ENCODE results near the gene GPC6. TPM values are rescaled to one million over a fixed set of nuclear protein-coding genes. Genes with fewer than 3 reads are reported as not detected.

Gene GPC6
- total RNA-seq, 3 donors from 2014 or later (not counting 1 experiment from before 2014, with no cell fraction given), result not detected

DNA sequence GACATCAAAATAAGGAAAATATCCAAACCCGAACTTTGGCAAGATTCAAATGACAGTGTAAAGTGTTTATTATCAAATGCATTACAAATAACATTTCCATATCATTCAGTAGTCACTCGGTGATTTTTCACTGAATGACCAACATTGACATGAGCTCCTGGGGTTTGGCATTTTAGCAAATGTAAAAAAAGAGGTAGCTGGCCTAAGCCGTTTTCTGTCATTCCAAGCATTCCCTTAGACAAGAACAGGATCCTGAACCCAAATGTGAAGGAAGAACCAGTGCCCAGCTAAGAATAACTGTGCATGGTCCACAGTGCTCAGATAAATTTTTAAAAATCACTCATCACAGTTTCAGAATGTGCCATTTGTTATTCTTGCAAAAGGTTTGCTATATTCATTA is 327.9 kb downstream of the GPC6 start:
- WGBS (ENCODE audit: insufficient coverage), result 86% methylated on average over 2 of the region's 3 CpGs
- no peak for ATAC-seq
- Histone ChIP-seq H3K36me3 (ENCODE audit: control insufficient read depth, insufficient read depth, low read length) (no peaks in the 10 kb centered on the region), H3K4me1 (ENCODE audit: control insufficient read depth, insufficient read depth, low read length) (no peaks in the 10 kb centered on the region), H3K9me3 (ENCODE audit: control insufficient read depth, insufficient read depth, low read length) (no peaks in the 10 kb centered on the region), H3K27me3 (ENCODE audit: control insufficient read depth, insufficient read depth, low read length) (no peaks in the 10 kb centered on the region), H3K27ac (ENCODE audit: low read length) (no peak overlapping the region), H3K4me3 (ENCODE audit: low read length) (no peak overlapping the region)
- intact Hi-C loops (cut with micrococcal nuclease), result no loop called here
- Mint-ChIP-seq H3K4me3 (no peak overlapping the region), H3K4me1 (no peaks in the 10 kb centered on the region), H3K9me3 (peaks cover 6% of the 10 kb centered on the region in 2 donors), H3K36me3 (no peaks in the 10 kb centered on the region), H3K27me3 (ENCODE audit: low read depth in 2 of 2) (no peaks in the 10 kb centered on the region), H3K27ac (no peak overlapping the region)
- no peak for DNase-seq
- TF ChIP-seq, protein P1, sequence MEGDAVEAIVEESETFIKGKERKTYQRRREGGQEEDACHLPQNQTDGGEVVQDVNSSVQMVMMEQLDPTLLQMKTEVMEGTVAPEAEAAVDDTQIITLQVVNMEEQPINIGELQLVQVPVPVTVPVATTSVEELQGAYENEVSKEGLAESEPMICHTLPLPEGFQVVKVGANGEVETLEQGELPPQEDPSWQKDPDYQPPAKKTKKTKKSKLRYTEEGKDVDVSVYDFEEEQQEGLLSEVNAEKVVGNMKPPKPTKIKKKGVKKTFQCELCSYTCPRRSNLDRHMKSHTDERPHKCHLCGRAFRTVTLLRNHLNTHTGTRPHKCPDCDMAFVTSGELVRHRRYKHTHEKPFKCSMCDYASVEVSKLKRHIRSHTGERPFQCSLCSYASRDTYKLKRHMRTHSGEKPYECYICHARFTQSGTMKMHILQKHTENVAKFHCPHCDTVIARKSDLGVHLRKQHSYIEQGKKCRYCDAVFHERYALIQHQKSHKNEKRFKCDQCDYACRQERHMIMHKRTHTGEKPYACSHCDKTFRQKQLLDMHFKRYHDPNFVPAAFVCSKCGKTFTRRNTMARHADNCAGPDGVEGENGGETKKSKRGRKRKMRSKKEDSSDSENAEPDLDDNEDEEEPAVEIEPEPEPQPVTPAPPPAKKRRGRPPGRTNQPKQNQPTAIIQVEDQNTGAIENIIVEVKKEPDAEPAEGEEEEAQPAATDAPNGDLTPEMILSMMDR (IDR thresholded peaks at IDR 0.05), result no peak

DNA sequence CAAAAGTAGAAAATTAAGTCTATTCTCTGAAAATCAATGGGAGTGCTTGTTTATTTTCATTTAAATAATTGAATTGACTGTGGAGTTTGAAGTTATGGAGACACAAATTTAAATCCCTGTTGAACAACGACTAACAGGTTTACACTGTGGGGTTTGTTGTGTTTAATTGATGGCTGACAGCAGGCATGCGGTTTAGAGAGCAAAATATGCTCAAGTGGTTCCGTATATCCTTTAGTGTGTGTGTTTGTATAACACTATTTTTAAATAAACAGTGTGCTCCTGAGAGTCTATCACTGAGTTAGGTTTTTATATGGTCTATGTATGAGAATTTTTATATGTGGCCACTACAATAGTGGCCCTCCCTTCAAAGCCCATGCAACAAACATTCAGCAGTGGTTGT is 332.0 kb downstream of the GPC6 start:
- Mint-ChIP-seq H3K27ac (no peak overlapping the region), H3K4me3 (no peak overlapping the region), H3K27me3 (ENCODE audit: low read depth in 2 of 2) (no peaks in the 10 kb centered on the region), H3K36me3 (no peaks in the 10 kb centered on the region), H3K4me1 (no peaks in the 10 kb centered on the region), H3K9me3 (peaks cover 2 to 3% of the 10 kb centered on the region in 2 donors)
- WGBS (ENCODE audit: insufficient coverage), result 85% methylated on average over 3 of the region's 3 CpGs
- intact Hi-C loops (cut with micrococcal nuclease), result no loop called here
- no peak overlapping the region for H3K27ac ChIP-seq (ENCODE audit: low read length)
- H3K4me1 ChIP-seq (ENCODE audit: control insufficient read depth, insufficient read depth, low read length), result no peaks in the 10 kb centered on the region
- H3K9me3 ChIP-seq (ENCODE audit: control insufficient read depth, insufficient read depth, low read length), result peaks cover 2% of the 10 kb centered on the region
- DNase-seq, result no peak
- H3K36me3 ChIP-seq (ENCODE audit: control insufficient read depth, insufficient read depth, low read length), result no peaks in the 10 kb centered on the region
- no peak overlapping the region for H3K4me3 ChIP-seq (ENCODE audit: low read length)
- TF ChIP-seq, protein P1 (IDR thresholded peaks at IDR 0.05), result no peak
- no peak for ATAC-seq
- no peaks in the 10 kb centered on the region for H3K27me3 ChIP-seq (ENCODE audit: control insufficient read depth, insufficient read depth, low read length)

DNA sequence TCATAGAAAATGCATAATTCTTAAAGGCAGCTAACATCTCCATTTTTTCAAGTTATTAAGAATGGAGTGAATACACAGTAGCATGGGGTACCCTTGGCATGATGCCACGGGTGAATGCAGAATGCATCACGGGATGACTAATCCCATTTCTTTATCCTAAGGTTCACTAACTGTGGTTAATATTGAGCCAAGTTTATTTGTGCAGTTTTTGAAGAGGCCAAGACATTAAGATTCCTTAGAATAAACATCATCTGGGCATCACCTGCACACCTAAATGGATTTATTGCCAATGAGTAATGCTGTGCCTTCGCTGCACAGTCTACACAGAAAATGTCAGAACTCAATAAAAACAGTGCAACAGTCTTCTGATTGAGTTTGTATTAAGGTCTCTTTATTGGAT is 333.1 kb downstream of the GPC6 start:
- TF ChIP-seq, protein P1 (IDR thresholded peaks at IDR 0.05), result no peak

DNA sequence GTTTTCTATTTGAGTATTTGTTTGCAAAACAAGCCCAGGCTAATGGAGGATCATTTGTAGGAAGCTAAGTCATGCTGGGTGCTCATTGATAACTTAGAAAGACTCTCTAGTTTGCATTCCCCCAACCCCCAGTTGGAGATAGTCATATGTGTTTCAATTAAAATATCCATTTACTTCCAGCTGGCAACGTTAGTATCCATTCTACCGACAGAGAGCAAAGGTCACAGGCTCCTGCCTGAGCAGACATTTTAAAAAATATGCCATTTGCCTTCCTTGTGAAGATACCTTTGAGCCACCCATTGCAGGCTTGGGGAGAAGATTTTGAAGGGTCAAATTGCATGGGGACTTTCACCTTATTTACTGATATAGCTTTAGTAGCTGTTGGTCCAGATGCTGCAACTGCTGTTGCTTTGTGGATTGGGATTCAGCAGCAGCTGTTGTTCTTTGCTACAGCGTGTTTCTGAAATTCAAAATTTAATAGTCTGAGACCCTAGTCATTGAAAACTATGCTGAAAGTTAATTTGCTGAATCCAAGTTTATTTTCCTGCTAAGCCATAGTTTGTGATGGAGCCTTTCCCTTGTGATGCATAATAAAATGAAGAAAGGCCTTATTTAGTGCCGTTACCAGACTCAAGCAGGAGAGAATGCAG is 335.1 kb downstream of the GPC6 start:
- Histone ChIP-seq H3K36me3 (ENCODE audit: control insufficient read depth, insufficient read depth, low read length) (no peaks in the 10 kb centered on the region), H3K9me3 (ENCODE audit: control insufficient read depth, insufficient read depth, low read length) (peaks cover 2% of the 10 kb centered on the region)

More for the DNA sequence above, 333.1 kb downstream of the GPC6 start:
- Histone ChIP-seq H3K27ac (ENCODE audit: low read length) (no peak overlapping the region), H3K9me3 (ENCODE audit: control insufficient read depth, insufficient read depth, low read length) (peaks cover 2% of the 10 kb centered on the region), H3K36me3 (ENCODE audit: control insufficient read depth, insufficient read depth, low read length) (no peaks in the 10 kb centered on the region), H3K4me3 (ENCODE audit: low read length) (no peak overlapping the region), H3K27me3 (ENCODE audit: control insufficient read depth, insufficient read depth, low read length) (no peaks in the 10 kb centered on the region), H3K4me1 (ENCODE audit: control insufficient read depth, insufficient read depth, low read length) (no peaks in the 10 kb centered on the region)
- DNase-seq (no peak), ATAC-seq (no peak)
- Mint-ChIP-seq H3K36me3 (no peaks in the 10 kb centered on the region), H3K4me1 (no peaks in the 10 kb centered on the region), H3K4me3 (no peak overlapping the region), H3K9me3 (peaks cover 2 to 3% of the 10 kb centered on the region in 2 donors), H3K27me3 (ENCODE audit: low read depth in 2 of 2) (no peaks in the 10 kb centered on the region), H3K27ac (no peak overlapping the region)
- intact Hi-C loops (cut with micrococcal nuclease), result no loop called here
- WGBS (ENCODE audit: insufficient coverage), result 93% methylated on average over 2 of the region's 3 CpGs

More for the DNA sequence above, 335.1 kb downstream of the GPC6 start:
- no peaks in the 10 kb centered on the region for H3K27me3 ChIP-seq (ENCODE audit: control insufficient read depth, insufficient read depth, low read length)
- Mint-ChIP-seq H3K27ac (no peak overlapping the region), H3K9me3 (peaks cover 2 to 3% of the 10 kb centered on the region in 2 donors), H3K27me3 (ENCODE audit: low read depth in 2 of 2) (no peaks in the 10 kb centered on the region), H3K4me3 (no peak overlapping the region), H3K4me1 (no peaks in the 10 kb centered on the region), H3K36me3 (no peaks in the 10 kb centered on the region)
- no peaks in the 10 kb centered on the region for H3K4me1 ChIP-seq (ENCODE audit: control insufficient read depth, insufficient read depth, low read length)
- no peak for DNase-seq
- no peak overlapping the region for H3K27ac ChIP-seq (ENCODE audit: low read length)
- intact Hi-C loops (cut with micrococcal nuclease), result no loop called here
- no peak for ATAC-seq
- TF ChIP-seq, protein P1 (IDR thresholded peaks at IDR 0.05), result no peak
- H3K4me3 ChIP-seq (ENCODE audit: low read length), result no peak overlapping the region
- WGBS (ENCODE audit: insufficient coverage), result 92% methylated on average over 4 of the region's 4 CpGs

Data from natural killer cell (primary cell).